Stimulated activated CD4-positive, alpha-beta T cell treated with anti-CD3 and anti-CD28 coated beads, Interleukin-15, amount 100 ng/mL, for 24 hours (primary cell): ENCODE measurements around the gene XPR1.

Experiments used
- DNase-seq: peaks from one replicate; pipeline ENCODE4 v3.0.0-alpha.2; 2020

The XPR1 gene

GRCh38 chr1:180615493-180616290 lies 16.1 kb upstream of the XPR1 start:
- DNase-seq = no peak

GRCh38 chr1:180616439-180616838 lies 15.4 kb upstream of the XPR1 start:
- no peak for DNase-seq

- DNase-seq = no peak
Measured at GRCh38 chr1:180617774-180618395, 13.9 kb upstream of the XPR1 start.

- DNase-seq = no peak
Measured at GRCh38 chr1:180620581-180620980, 11.2 kb upstream of the XPR1 start.

- DNase-seq = no peak
Measured at GRCh38 chr1:180622658-180623508, 8.9 kb upstream of the XPR1 start.

GRCh38 chr1:180623579-180624347 lies 8.1 kb upstream of the XPR1 start:
- DNase-seq = no peak

- DNase-seq = no peak
Measured at GRCh38 chr1:180626711-180627110, 5.1 kb upstream of the XPR1 start.

GRCh38 chr1:180627411-180627810 lies 4.4 kb upstream of the XPR1 start:
- DNase-seq = no peak

- no peak for DNase-seq
Measured at GRCh38 chr1:180628646-180629045, 3.2 kb upstream of the XPR1 start.

GRCh38 chr1:180630408-180631193 lies 1.2 kb upstream of the XPR1 start:
- no peak for DNase-seq

- DNase-seq = no peak
Measured at GRCh38 chr1:180631194-180631765, 542 bp upstream of the XPR1 start.

GRCh38 chr1:180632326-180633056 lies 669 bp downstream of the XPR1 start:
- DNase-seq = peak; percentile 78

- DNase-seq = no peak
Measured at GRCh38 chr1:180633057-180634056, 1.5 kb downstream of the XPR1 start.

GRCh38 chr1:180636138-180636537 lies 4.3 kb downstream of the XPR1 start:
- DNase-seq = no peak

GRCh38 chr1:180639871-180640270 lies 8.0 kb downstream of the XPR1 start:
- DNase-seq = no peak

GRCh38 chr1:180640531-180640949 lies 8.7 kb downstream of the XPR1 start:
- DNase-seq = no peak

- DNase-seq = no peak
Measured at GRCh38 chr1:180641662-180642061, 9.8 kb downstream of the XPR1 start.

GRCh38 chr1:180642781-180643180 lies 11.0 kb downstream of the XPR1 start:
- no peak for DNase-seq

- DNase-seq = no peak
Measured at GRCh38 chr1:180643693-180644092, 11.9 kb downstream of the XPR1 start.
